ENCODE results near the gene BORCS6.

BORCS6 gene

GRCh38 chr17:8158267-8159031 lies 31.5 kb downstream of the BORCS6 start:
- TF ChIP-seq CTCF (IDR thresholded peaks at IDR 0.05; ENCODE audit: insufficient read depth, low read length, missing control alignments) = peak; percentile 80
- ChIA-PET POLR2A (interaction anchor here (1.6 kb wide), 1 partner anchor 15 kb away, joined by 4 read pairs; no protein-coding TSS in a partner anchor), CTCF (interaction anchor here (0.8 to 8.6 kb wide), 21 partner anchors 9 to 142 kb away, joined by 3 to 41 read pairs (median 7); partner anchors contain the start of genes ALOXE3, AURKB and HES7)
- no peak overlapping the region for H3K4me3 ChIP-seq (ENCODE audit: low read depth, low read length)
- peak; percentile 21 for DNase-seq (ENCODE audit: low read depth, low spot score)

- CTCF ChIA-PET = interaction anchor here (1.2 to 8.6 kb wide), 7 partner anchors 18 to 96 kb away, joined by 3 to 41 read pairs (median 11); partner anchors contain the start of gene HES7
- TF ChIP-seq CTCF (IDR thresholded peaks at IDR 0.05; ENCODE audit: insufficient read depth, low read length, missing control alignments) = no peak
- DNase-seq (ENCODE audit: low read depth, low spot score) = peak; percentile 100
- POLR2A ChIA-PET = interaction anchor here (0.9 to 1.8 kb wide), 5 partner anchors 17 to 66 kb away, joined by 3 to 17 read pairs (median 3); partner anchors contain the start of gene HES7
- H3K4me3 ChIP-seq (ENCODE audit: low read depth, low read length) = peak overlapping the region; percentile 70
Measured at GRCh38 chr17:8156246-8156992, 33.6 kb downstream of the BORCS6 start.

DNA sequence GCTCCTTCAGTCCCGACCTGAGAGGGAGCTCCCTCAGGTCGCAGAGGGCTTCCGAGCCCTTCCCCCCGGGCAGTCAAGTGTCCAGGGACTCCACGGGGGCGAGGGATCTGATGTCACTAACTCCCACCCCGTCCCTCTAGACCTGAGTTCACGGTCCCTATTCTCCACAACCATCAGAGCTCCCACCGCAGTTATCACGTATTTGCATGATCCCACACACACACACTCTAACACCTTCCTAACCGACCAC lies 34.1 kb downstream of the BORCS6 start:
- CTCF ChIA-PET = interaction anchor here (1.4 to 8.6 kb wide), 5 partner anchors 18 to 96 kb away, joined by 4 to 41 read pairs (median 11); partner anchors contain the start of gene HES7
- no peak for TF ChIP-seq CTCF (IDR thresholded peaks at IDR 0.05; ENCODE audit: insufficient read depth, low read length, missing control alignments)
- peak overlapping the region; percentile 70 for H3K4me3 ChIP-seq (ENCODE audit: low read depth, low read length)

DNA sequence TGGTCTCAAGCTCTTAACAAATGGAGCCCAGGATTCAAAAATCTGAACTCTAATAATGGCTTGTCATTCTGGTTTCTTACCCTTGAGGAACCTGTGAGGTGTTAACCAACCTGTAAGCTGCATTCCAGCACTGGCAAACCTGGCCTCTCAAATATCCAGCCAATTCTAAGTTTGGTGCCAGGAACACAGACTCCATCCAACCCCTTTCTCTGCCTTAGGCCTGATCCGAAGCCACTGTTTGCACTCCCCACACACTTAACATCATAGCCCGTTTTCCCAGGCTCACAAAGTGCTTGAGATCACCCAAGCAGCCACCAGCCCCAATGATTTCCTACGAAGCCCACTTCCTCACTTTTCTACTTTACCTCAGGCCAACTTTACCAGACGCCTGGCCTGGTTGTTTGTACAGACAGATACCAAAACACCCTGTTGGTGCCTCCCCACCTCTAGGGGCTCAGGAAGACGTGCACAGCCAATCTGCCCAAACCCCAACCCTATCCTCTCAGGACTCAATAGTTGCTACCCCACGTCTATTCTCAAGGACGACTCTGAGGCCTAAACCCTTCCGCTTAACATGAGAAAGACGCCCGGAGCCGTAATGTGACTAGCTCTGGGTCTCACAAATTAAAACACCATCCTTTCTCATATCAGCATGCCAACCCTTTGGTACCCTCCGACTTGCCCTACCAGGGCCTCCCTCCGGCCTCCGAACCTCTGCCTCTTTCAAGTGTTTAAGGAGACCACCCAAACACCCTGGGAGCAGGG lies 34.6 kb downstream of the BORCS6 start:
- H3K4me3 ChIP-seq (ENCODE audit: low read depth, low read length) = peak overlapping the region; percentile 70
- CTCF ChIA-PET = interaction anchor here (1.4 to 8.6 kb wide), 6 partner anchors 17 to 95 kb away, joined by 4 to 41 read pairs (median 12); partner anchors contain the start of genes ALOXE3 and HES7
- POLR2A ChIA-PET = interaction anchor here (1.8 to 2.2 kb wide), 2 partner anchors 17 to 32 kb away, joined by 5 to 10 read pairs; no protein-coding TSS in a partner anchor

More for the DNA sequence above, 34.1 kb downstream of the BORCS6 start:
- POLR2A ChIA-PET = interaction anchor here (1.1 to 1.8 kb wide), 2 partner anchors 31 to 32 kb away, joined by 3 to 5 read pairs; partner anchors contain the start of gene HES7
- no peak for DNase-seq (ENCODE audit: low read depth, low spot score)

GRCh38 chr17:8154608-8155155 lies 35.3 kb downstream of the BORCS6 start:
- H3K4me3 ChIP-seq (ENCODE audit: low read depth, low read length) = peak overlapping the region; percentile 27
- CTCF ChIA-PET = interaction anchor here (1.2 to 4.3 kb wide), 4 partner anchors 17 to 95 kb away, joined by 3 to 29 read pairs (median 10); partner anchors contain the start of gene ALOXE3
- no peak for DNase-seq (ENCODE audit: low read depth, low spot score)
- no peak for TF ChIP-seq CTCF (IDR thresholded peaks at IDR 0.05; ENCODE audit: insufficient read depth, low read length, missing control alignments)
- POLR2A ChIA-PET = interaction anchor here (1.6 to 2.2 kb wide), 2 partner anchors 18 to 21 kb away, joined by 4 to 10 read pairs; no protein-coding TSS in a partner anchor

More for the DNA sequence above, 34.6 kb downstream of the BORCS6 start:
- TF ChIP-seq CTCF (IDR thresholded peaks at IDR 0.05; ENCODE audit: insufficient read depth, low read length, missing control alignments) = no peak
- no peak for DNase-seq (ENCODE audit: low read depth, low spot score)

All from AG04449 (cell line).